Panc1 (cell line): ENCODE results near the gene PRIMPOL.

Experiments
- POLR2AphosphoS5 ChIP-seq: IDR thresholded peaks from 2 replicates; pipeline ENCODE4 v1.6.1; 2012; ENCODE audit warnings: mild to moderate bottlenecking, low read depth, low read length, moderate library complexity
- SIN3A ChIP-seq: IDR thresholded peaks from 2 replicates; pipeline ENCODE4 v1.6.1; 2012; ENCODE audit warnings: low read depth, mild to moderate bottlenecking, low read length, moderate library complexity, borderline replicate concordance; ENCODE audit not compliant: insufficient read depth
- TF ChIP-seq, protein P1 (sequence below): fragments of 450-650 bp; IDR thresholded peaks from 2 replicates; pipeline ENCODE4 v1.5.1; 2017; ENCODE audit warnings: mild to moderate bottlenecking

GRCh38 chr4:184693056-184693455, 43.5 kb downstream of the PRIMPOL start:
- TF ChIP-seq, protein P1, sequence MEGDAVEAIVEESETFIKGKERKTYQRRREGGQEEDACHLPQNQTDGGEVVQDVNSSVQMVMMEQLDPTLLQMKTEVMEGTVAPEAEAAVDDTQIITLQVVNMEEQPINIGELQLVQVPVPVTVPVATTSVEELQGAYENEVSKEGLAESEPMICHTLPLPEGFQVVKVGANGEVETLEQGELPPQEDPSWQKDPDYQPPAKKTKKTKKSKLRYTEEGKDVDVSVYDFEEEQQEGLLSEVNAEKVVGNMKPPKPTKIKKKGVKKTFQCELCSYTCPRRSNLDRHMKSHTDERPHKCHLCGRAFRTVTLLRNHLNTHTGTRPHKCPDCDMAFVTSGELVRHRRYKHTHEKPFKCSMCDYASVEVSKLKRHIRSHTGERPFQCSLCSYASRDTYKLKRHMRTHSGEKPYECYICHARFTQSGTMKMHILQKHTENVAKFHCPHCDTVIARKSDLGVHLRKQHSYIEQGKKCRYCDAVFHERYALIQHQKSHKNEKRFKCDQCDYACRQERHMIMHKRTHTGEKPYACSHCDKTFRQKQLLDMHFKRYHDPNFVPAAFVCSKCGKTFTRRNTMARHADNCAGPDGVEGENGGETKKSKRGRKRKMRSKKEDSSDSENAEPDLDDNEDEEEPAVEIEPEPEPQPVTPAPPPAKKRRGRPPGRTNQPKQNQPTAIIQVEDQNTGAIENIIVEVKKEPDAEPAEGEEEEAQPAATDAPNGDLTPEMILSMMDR = no peak
- no peak for TF ChIP-seq SIN3A
- TF ChIP-seq POLR2AphosphoS5 = no peak
